HG02678 (cell line): ENCODE measurements around the gene GFI1.
"Not testable (repeated sequence)": the region's sequence is repeated elsewhere in the genome, so short reads cannot be mapped to it uniquely, and the experiment has no call there.

Experiments
- ATAC-seq: cut with Tn5 transposase; IDR thresholded peaks from one replicate; pipeline ENCODE4 v1.9.1; 2021; ENCODE audit warnings: mild to moderate bottlenecking, moderate library complexity; ENCODE audit not compliant: unreplicated experiment

GFI1 gene

GRCh38 chr1:92466683-92467352, 19.9 kb downstream of the GFI1 start:
- ATAC-seq: no peak

GRCh38 chr1:92465256-92465647, 21.5 kb downstream of the GFI1 start:
- no peak for ATAC-seq

GRCh38 chr1:92464588-92465255, 22.0 kb downstream of the GFI1 start:
- no peak for ATAC-seq

- ATAC-seq: peak; percentile 60
These were observed 25.2 kb downstream of the GFI1 start for GRCh38 chr1:92461364-92462097.

GRCh38 chr1:92459871-92460320, 26.8 kb downstream of the GFI1 start:
- no peak for ATAC-seq

GRCh38 chr1:92458146-92458545, 28.6 kb downstream of the GFI1 start:
- no peak for ATAC-seq

- no peak for ATAC-seq
These were observed 38.7 kb downstream of the GFI1 start for GRCh38 chr1:92447976-92448375.

GRCh38 chr1:92447033-92447681, 39.6 kb downstream of the GFI1 start:
- ATAC-seq: no peak

- no peak for ATAC-seq
These were observed 40.2 kb downstream of the GFI1 start for GRCh38 chr1:92446546-92446945.

GRCh38 chr1:92445865-92446264, 40.9 kb downstream of the GFI1 start:
- ATAC-seq: no peak

- no peak for ATAC-seq
These were observed 42.4 kb downstream of the GFI1 start for GRCh38 chr1:92444351-92444750.

- no peak for ATAC-seq
These were observed 42.8 kb downstream of the GFI1 start for GRCh38 chr1:92443893-92444292.

- ATAC-seq: no peak
These were observed 44.4 kb downstream of the GFI1 start for GRCh38 chr1:92442351-92442750.

GRCh38 chr1:92441697-92442342, 44.9 kb downstream of the GFI1 start:
- ATAC-seq: no peak

GRCh38 chr1:92441316-92441696, 45.4 kb downstream of the GFI1 start:
- no peak for ATAC-seq

- ATAC-seq: no peak
These were observed 47.4 kb downstream of the GFI1 start for GRCh38 chr1:92439291-92439690.

- not testable (repeated sequence) for ATAC-seq
These were observed 52.2 kb downstream of the GFI1 start for GRCh38 chr1:92434572-92434971.

GRCh38 chr1:92430030-92430429, 56.7 kb downstream of the GFI1 start:
- ATAC-seq: no peak

- ATAC-seq: no peak
These were observed 61.1 kb downstream of the GFI1 start for GRCh38 chr1:92425617-92426016.
